ENCODE results near the gene ARHGAP5. TPM values are rescaled to one million over a fixed set of nuclear protein-coding genes. Genes with fewer than 3 reads are reported as not detected.

Gene ARHGAP5
- total RNA-seq, 1 donor from 2014 or later: 182 TPM

- Mint-ChIP-seq H3K36me3 (ENCODE audit: insufficient read depth) (peaks cover 9% of the 10 kb centered on the region), H3K27me3 (no peaks in the 10 kb centered on the region), H3K4me1 (ENCODE audit: low read depth) (peaks cover 1% of the 10 kb centered on the region), H3K4me3 (ENCODE audit: low read depth) (no peak overlapping the region), H3K9me3 (ENCODE audit: low read depth) (no peaks in the 10 kb centered on the region), H3K27ac (no peak overlapping the region)
- no peak for TF ChIP-seq CTCF (IDR thresholded peaks at IDR 0.05; ENCODE audit: unreplicated experiment)
- no peak for DNase-seq (ENCODE audit: low spot score, unreplicated experiment)
Measured at GRCh38 chr14:32102152-32102787, 25.2 kb downstream of the ARHGAP5 start.

- Mint-ChIP-seq H3K9me3 (ENCODE audit: low read depth) (no peaks in the 10 kb centered on the region), H3K27ac (no peak overlapping the region), H3K4me3 (ENCODE audit: low read depth) (no peak overlapping the region), H3K27me3 (no peaks in the 10 kb centered on the region), H3K36me3 (ENCODE audit: insufficient read depth) (peaks cover 7% of the 10 kb centered on the region), H3K4me1 (ENCODE audit: low read depth) (peaks cover 1% of the 10 kb centered on the region)
- no peak for TF ChIP-seq CTCF (IDR thresholded peaks at IDR 0.05; ENCODE audit: unreplicated experiment)
- DNase-seq (ENCODE audit: low spot score, unreplicated experiment): no peak
Measured at GRCh38 chr14:32102968-32103367, 25.9 kb downstream of the ARHGAP5 start.

GRCh38 chr14:32104308-32104707 lies 27.2 kb downstream of the ARHGAP5 start:
- no peaks in the 10 kb centered on the region for H3K4me1 Mint-ChIP-seq (ENCODE audit: low read depth)
- no peaks in the 10 kb centered on the region for H3K9me3 Mint-ChIP-seq (ENCODE audit: low read depth)
- no peak overlapping the region for H3K27ac Mint-ChIP-seq
- H3K36me3 Mint-ChIP-seq (ENCODE audit: insufficient read depth): peaks cover 5% of the 10 kb centered on the region
- DNase-seq (ENCODE audit: low spot score, unreplicated experiment): no peak
- no peaks in the 10 kb centered on the region for H3K27me3 Mint-ChIP-seq
- H3K4me3 Mint-ChIP-seq (ENCODE audit: low read depth): no peak overlapping the region
- TF ChIP-seq CTCF (IDR thresholded peaks at IDR 0.05; ENCODE audit: unreplicated experiment): no peak

- no peak overlapping the region for H3K4me3 Mint-ChIP-seq (ENCODE audit: low read depth)
- H3K27ac Mint-ChIP-seq: no peak overlapping the region
- DNase-seq (ENCODE audit: low spot score, unreplicated experiment): no peak
- no peaks in the 10 kb centered on the region for H3K27me3 Mint-ChIP-seq
- H3K36me3 Mint-ChIP-seq (ENCODE audit: insufficient read depth): peaks cover 6% of the 10 kb centered on the region
- no peak for TF ChIP-seq CTCF (IDR thresholded peaks at IDR 0.05; ENCODE audit: unreplicated experiment)
- H3K9me3 Mint-ChIP-seq (ENCODE audit: low read depth): no peaks in the 10 kb centered on the region
- no peaks in the 10 kb centered on the region for H3K4me1 Mint-ChIP-seq (ENCODE audit: low read depth)
Measured at GRCh38 chr14:32104803-32105202, 27.7 kb downstream of the ARHGAP5 start.

- Mint-ChIP-seq H3K9me3 (ENCODE audit: low read depth) (peaks cover 3% of the 10 kb centered on the region), H3K27ac (no peak overlapping the region), H3K4me1 (ENCODE audit: low read depth) (no peaks in the 10 kb centered on the region), H3K27me3 (no peaks in the 10 kb centered on the region), H3K4me3 (ENCODE audit: low read depth) (no peak overlapping the region), H3K36me3 (ENCODE audit: insufficient read depth) (peaks cover 20% of the 10 kb centered on the region)
- no peak for DNase-seq (ENCODE audit: low spot score, unreplicated experiment)
- TF ChIP-seq CTCF (IDR thresholded peaks at IDR 0.05; ENCODE audit: unreplicated experiment): no peak
Measured at GRCh38 chr14:32109676-32110547, 32.8 kb downstream of the ARHGAP5 start.
